Caco-2 (cell line): Measurements from ENCODE around the gene NCOA6. TPM values are rescaled to one million over a fixed set of nuclear protein-coding genes. Genes with fewer than 3 reads are reported as not detected.

Experiments used
- BruUV-seq: library from RNA; stranded (reverse); fragments of 400-500 nt; replicated peaks from 2 replicates; lab custom pipeline; 2021; lab: Mats Ljungman, UMichigan
- CTCF ChIA-PET: fragments of 300-600 bp; sonication (Branson Sonifier 250); formaldehyde crosslinking; loops from one replicate; lab custom pipeline; 2022; ENCODE audit warnings: antibody characterized with exemption; lab: Charles Lee
- POLR2A ChIA-PET: fragments of 300-600 bp; sonication (Branson Sonifier 250); formaldehyde crosslinking; loops from one replicate; lab custom pipeline; 2022; ENCODE audit warnings: antibody characterized with exemption; lab: Charles Lee
- DNase-seq, 2 experiments: peaks; one replicate each; pipeline versions ENCODE4 v3.0.0 to v3.0.0-alpha.2; 2020 to 2022
- H3K27me3 ChIP-seq: replicated peaks from 2 replicates; pipeline ENCODE4 v1.6.0; 2011; ENCODE audit warnings: low read length; ENCODE audit not compliant: control insufficient read depth, insufficient read depth
- H3K36me3 ChIP-seq: 2 replicates; pipeline ENCODE4 v1.5.1; 2011; ENCODE audit warnings: low read length; ENCODE audit not compliant: control insufficient read depth, insufficient read depth
- H3K4me1 ChIP-seq: fragments of 250-450 bp; sonication (Bioruptor Pico); 2 replicates; pipeline ENCODE4 v1.5.1; 2020; ENCODE audit warnings: mild to moderate bottlenecking
- H3K4me3 ChIP-seq: 2 replicates; pipeline ENCODE4 v1.5.1; 2011; ENCODE audit warnings: low read depth, mild to moderate bottlenecking, control low read depth, low read length
- H3K9me3 ChIP-seq: fragments of 250-450 bp; sonication (Bioruptor Pico); 2 replicates; pipeline ENCODE4 v1.5.1; 2020; ENCODE audit warnings: mild to moderate bottlenecking, moderate library complexity
- H3K27ac Mint-ChIP-seq: one replicate; pipeline ENCODE4 v1.8.0; 2022; ENCODE audit warnings: mixed read lengths; ENCODE audit not compliant: unreplicated experiment
- H3K27me3 Mint-ChIP-seq: one replicate; pipeline ENCODE4 v1.8.0; 2022; ENCODE audit warnings: mixed read lengths; ENCODE audit not compliant: insufficient read depth, unreplicated experiment
- H3K36me3 Mint-ChIP-seq: one replicate; pipeline ENCODE4 v1.8.0; 2022; ENCODE audit warnings: mild to moderate bottlenecking, mixed read lengths; ENCODE audit not compliant: insufficient read depth, unreplicated experiment
- H3K4me1 Mint-ChIP-seq: one replicate; pipeline ENCODE4 v1.8.0; 2022; ENCODE audit warnings: low read depth, mixed read lengths; ENCODE audit not compliant: unreplicated experiment
- H3K4me3 Mint-ChIP-seq: one replicate; pipeline ENCODE4 v1.8.0; 2022; ENCODE audit warnings: mild to moderate bottlenecking, moderate library complexity, mixed read lengths; ENCODE audit not compliant: unreplicated experiment
- H3K9me3 Mint-ChIP-seq: one replicate; pipeline ENCODE4 v1.8.0; 2022; ENCODE audit warnings: mixed read lengths; ENCODE audit not compliant: unreplicated experiment
- intact Hi-C: fragments of 100-400 bp; cut with micrococcal nuclease; formaldehyde crosslinking; loops from one replicate; pipeline ENCODE4 v1.10.0; 2022; ENCODE audit not compliant: unreplicated experiment
- total RNA-seq: library from RNA; stranded (reverse); gene quantifications from 2 replicates; pipeline ENCODE4 v1.2.3, GENCODE V29; 2022
- TF ChIP-seq, protein P1 (sequence below), 2 experiments: fragments of 200-600 bp in 1 of 2; IDR thresholded peaks; 1 replicate in 1 of 2; 2 replicates in 1 of 2; pipeline versions ENCODE4 v1.5.1 to v1.8.0; 2011 to 2022; ENCODE audit warnings: antibody characterized with exemption in 1 of 2, control low read depth in 1 of 2, inconsistent platforms in 1 of 2, low read depth in 1 of 2, low read length in 1 of 2, mild to moderate bottlenecking in 1 of 2, moderate library complexity in 1 of 2; ENCODE audit not compliant: insufficient read depth in 1 of 2, severe bottlenecking in 1 of 2, unreplicated experiment in 1 of 2

NCOA6 gene
- total RNA-seq, 1 experiment from 2014 or later: 65.1 TPM

DNA sequence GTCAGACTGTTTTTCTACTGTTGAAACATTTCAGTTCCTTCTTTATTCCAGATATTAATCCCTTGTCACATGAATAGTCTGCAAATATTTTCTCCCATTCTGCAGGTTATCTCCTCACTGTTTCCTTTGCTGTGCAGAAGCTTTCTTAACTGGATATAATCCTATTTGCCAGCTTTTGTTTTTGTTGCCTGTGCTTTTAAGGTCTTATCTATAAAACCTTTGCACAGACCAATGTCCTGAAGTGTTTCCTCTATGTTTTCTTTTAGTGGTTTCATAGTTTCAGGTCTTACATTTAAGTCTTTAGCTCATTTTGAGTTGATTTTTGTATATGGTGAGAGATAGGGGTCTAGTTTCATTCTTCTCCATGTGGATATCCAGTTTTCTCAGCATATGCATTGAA is 19.2 kb downstream of the NCOA6 start:
- H3K4me1 ChIP-seq: peaks cover 7% of the 10 kb centered on the region; the same call in 1 of the 2 replicates
- H3K4me3 Mint-ChIP-seq: no peak overlapping the region
- no peak for DNase-seq
- no peak overlapping the region for H3K4me3 ChIP-seq
- no peaks in the 10 kb centered on the region for H3K27me3 Mint-ChIP-seq
- TF ChIP-seq, protein P1, sequence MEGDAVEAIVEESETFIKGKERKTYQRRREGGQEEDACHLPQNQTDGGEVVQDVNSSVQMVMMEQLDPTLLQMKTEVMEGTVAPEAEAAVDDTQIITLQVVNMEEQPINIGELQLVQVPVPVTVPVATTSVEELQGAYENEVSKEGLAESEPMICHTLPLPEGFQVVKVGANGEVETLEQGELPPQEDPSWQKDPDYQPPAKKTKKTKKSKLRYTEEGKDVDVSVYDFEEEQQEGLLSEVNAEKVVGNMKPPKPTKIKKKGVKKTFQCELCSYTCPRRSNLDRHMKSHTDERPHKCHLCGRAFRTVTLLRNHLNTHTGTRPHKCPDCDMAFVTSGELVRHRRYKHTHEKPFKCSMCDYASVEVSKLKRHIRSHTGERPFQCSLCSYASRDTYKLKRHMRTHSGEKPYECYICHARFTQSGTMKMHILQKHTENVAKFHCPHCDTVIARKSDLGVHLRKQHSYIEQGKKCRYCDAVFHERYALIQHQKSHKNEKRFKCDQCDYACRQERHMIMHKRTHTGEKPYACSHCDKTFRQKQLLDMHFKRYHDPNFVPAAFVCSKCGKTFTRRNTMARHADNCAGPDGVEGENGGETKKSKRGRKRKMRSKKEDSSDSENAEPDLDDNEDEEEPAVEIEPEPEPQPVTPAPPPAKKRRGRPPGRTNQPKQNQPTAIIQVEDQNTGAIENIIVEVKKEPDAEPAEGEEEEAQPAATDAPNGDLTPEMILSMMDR (IDR thresholded peaks at IDR 0.05; ENCODE audit: insufficient read depth in 1 of 2, low read depth in 1 of 2, low read length in 1 of 2, severe bottlenecking in 1 of 2, unreplicated experiment in 1 of 2): no peak
- H3K27ac Mint-ChIP-seq: no peak overlapping the region
- no peaks in the 10 kb centered on the region for H3K9me3 Mint-ChIP-seq
- no peaks in the 10 kb centered on the region for H3K9me3 ChIP-seq
- POLR2A ChIA-PET: interaction anchor here (0.6 kb wide), 2 partner anchors 18 to 540 kb away, joined by 3 read pairs; no protein-coding TSS in a partner anchor
- intact Hi-C loops: no loop called here
- CTCF ChIA-PET: interaction anchor here (0.6 to 0.9 kb wide), 2 partner anchors 37 to 70 kb away, joined by 4 to 5 read pairs; partner anchors contain the start of gene ACSS2
- BruUV-seq: TSS peak; percentile 7
- H3K27me3 ChIP-seq: no peaks in the 10 kb centered on the region
- peaks cover 12% of the 10 kb centered on the region for H3K4me1 Mint-ChIP-seq
- no peaks in the 10 kb centered on the region for H3K36me3 ChIP-seq
- H3K36me3 Mint-ChIP-seq: peaks cover 55% of the 10 kb centered on the region

DNA sequence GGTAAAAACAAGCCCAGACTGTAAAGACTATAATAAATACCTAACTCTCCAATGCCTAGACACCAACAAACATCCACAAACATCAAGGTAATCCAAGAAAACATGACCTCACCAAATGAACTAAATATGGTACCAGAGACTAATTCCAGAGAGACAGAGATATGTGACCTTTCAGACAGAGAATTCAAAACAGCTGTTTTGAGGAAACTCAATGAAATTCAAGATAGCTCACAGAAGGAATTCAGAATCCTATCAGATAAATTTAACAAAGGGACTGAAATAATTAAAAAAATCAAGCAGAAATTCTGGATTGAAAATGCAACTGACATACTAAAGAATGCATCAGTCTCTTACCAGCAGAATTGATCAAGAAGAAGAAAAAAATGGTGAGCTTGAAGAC is 26.6 kb downstream of the NCOA6 start:
- Mint-ChIP-seq H3K4me3 (no peak overlapping the region), H3K9me3 (no peaks in the 10 kb centered on the region), H3K36me3 (peaks cover 37% of the 10 kb centered on the region), H3K4me1 (peaks cover 10% of the 10 kb centered on the region), H3K27ac (no peak overlapping the region), H3K27me3 (no peaks in the 10 kb centered on the region)
- no peaks in the 10 kb centered on the region for H3K9me3 ChIP-seq
- no peaks in the 10 kb centered on the region for H3K27me3 ChIP-seq
- no TSS peak for BruUV-seq
- no peaks in the 10 kb centered on the region; the same call in 1 of the 2 replicates for H3K4me1 ChIP-seq
- no peak for DNase-seq
- H3K36me3 ChIP-seq: peaks cover 6% of the 10 kb centered on the region
- ChIA-PET POLR2A (no interaction called here), CTCF (no interaction called here)
- intact Hi-C loops: no loop called here
- TF ChIP-seq, protein P1 (IDR thresholded peaks at IDR 0.05; ENCODE audit: insufficient read depth in 1 of 2, low read depth in 1 of 2, low read length in 1 of 2, severe bottlenecking in 1 of 2, unreplicated experiment in 1 of 2): no peak
- no peak overlapping the region for H3K4me3 ChIP-seq

DNA sequence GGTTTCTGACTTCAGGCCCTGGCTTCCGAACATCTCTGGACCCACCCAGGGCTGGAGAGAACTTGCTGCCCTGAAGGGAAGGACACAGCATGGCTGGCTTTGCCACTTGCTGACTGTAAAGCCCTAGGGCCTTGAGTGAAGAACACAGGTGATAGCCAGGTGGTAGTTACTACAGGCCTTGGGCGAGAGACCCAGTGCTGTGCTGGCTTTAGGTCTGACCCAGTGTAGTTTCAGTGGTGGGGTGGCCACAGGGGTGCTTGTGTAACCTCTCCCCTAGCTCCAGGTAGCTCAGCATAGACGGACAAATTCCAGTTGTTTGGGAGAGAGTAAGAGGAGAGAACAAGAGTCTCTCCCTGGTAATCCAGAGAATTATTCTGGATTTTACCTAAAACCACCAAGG is 27.1 kb downstream of the NCOA6 start:
- Mint-ChIP-seq H3K36me3 (peaks cover 36% of the 10 kb centered on the region), H3K27me3 (no peaks in the 10 kb centered on the region), H3K27ac (no peak overlapping the region), H3K4me1 (peaks cover 10% of the 10 kb centered on the region), H3K9me3 (no peaks in the 10 kb centered on the region), H3K4me3 (no peak overlapping the region)
- no peaks in the 10 kb centered on the region for H3K27me3 ChIP-seq
- H3K4me1 ChIP-seq: no peaks in the 10 kb centered on the region; the same call in 1 of the 2 replicates
- peaks cover 6% of the 10 kb centered on the region for H3K36me3 ChIP-seq
- H3K4me3 ChIP-seq: no peak overlapping the region
- POLR2A ChIA-PET: no interaction called here
- BruUV-seq: no TSS peak
- CTCF ChIA-PET: no interaction called here
- no peak for DNase-seq
- H3K9me3 ChIP-seq: no peaks in the 10 kb centered on the region
- intact Hi-C loops: no loop called here
- TF ChIP-seq, protein P1 (IDR thresholded peaks at IDR 0.05; ENCODE audit: insufficient read depth in 1 of 2, low read depth in 1 of 2, low read length in 1 of 2, severe bottlenecking in 1 of 2, unreplicated experiment in 1 of 2): no peak
